Measurements from ENCODE around the gene DMWD.
A peak's percentile ranks its signal among the peaks of the same experiment; 100 is the strongest.

Gene DMWD

DNA sequence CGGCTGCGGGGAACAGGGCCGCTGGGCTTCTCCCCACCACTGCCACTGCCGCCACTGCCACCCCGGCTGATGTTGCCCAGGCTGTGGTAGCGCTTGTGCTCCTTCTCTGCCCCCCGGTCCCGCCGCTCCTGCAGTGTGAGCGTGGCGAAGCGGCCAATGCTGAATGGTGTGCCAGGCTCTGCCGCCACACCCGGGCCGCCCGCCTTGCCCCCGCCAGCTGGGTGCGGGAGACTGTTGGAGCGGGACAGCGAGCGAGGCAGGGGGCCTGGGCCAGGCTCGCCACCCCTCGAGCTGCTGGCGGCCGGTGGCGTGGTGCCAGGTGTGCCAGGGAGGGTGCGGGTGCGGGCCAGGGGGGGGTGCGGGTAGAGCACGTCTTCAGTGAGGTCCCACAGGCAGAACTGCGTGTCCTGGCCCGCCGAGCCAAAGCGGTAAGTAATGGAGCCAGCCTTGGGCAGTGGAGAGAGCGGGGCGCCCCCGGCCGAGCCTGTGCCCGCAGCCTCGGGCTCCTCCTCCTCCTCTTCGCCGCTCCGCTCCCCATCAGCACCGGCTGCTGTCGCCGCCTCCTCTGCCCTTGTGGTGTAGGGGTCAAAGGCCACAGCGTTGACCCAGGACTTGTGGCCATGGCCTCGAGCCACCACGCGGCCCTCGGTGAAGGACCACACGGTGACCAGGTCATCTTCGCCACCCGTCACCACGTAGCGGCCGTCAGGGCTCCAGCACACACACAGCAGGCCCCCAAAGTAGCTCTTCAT is 6.7 kb downstream of the DMWD start:
- DNase-seq = no peak

DNA sequence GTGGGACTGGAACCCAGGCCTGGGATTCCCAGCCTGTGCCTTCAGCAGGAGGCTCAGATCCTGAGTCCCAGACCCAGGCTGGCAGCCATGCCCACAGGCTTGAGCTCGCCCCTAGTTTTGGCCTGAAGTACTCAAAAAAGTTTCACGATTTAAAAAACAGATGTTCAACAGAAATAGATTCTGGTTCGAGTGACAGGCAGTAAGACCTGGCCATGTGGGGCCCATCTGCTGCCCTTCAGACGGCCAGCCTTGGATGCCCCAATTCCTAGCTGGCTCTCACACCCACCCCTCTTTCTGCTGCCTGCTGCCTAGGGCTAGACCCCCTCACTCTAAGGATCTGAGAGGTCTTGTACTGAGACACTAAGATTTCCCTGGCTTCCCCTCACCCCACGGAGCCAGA is 7.5 kb downstream of the DMWD start:
- no peak for DNase-seq

DNA sequence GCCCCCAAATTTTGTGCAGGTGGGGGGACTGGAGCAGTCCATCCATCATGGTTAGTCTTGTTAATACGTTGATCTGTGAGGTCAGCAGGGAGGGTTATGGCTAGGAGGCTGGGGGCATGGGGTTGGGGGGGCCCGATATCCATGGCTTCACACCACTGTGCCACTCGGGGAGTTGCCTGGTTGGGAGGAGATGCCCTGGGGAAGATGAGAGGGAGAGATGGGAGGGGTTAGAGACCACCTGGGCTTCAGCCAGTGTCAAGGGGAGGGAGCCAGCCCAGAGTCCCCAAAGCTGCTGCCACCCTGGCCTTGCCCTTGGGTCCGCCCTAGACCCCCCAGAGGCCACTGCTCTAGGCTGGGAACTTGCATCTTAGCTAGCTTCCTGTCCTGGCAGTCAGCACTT is 8.5 kb downstream of the DMWD start:
- no peak for DNase-seq

DNA sequence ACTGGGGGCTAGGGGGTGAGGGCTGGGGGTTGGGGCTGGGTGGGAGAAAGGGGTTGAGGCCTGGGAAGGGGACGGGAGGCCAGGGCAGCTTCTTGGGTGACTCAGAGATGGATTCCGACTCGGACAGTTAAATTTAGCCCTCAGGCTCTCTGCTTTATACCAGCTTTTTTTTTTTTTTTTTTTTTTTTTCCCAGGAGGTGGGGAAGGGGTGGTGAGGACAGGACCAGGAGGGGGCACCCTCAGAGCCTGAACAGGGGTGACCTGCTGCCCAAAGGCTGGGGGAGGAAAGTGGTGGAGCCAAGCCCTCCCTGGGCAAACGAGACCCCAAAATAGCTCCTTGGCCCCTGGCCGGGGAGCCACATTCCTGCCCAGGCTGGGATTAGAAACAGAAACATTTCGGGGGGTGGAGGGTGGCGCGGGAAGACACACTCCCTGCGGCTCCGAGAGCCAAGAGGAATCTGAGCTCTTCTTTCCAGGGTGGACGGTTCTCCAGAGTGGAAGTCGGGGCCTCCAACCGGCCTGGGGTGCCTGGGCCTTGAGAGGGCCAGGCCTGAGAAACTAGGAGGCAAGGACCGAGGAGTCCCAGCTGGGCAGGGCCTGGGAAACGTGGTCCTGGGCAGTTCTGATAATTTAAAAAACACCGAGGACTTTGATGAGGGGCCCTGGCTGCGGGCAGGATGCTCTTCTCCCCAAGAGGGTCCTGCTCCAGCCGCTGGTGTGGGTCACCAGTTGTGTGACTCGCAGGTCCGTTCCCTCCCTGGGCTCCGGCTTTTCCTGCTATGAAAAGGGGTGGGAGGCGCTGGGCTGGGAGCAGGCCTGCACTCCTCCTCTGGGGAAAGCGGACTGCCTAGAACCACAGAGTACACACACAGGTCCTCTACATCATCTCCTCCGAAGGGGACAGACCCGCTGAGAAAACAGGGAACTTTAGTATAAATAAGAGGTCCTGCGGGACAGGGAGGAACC is 9.5 kb downstream of the DMWD start:
- no peak for DNase-seq

DNA sequence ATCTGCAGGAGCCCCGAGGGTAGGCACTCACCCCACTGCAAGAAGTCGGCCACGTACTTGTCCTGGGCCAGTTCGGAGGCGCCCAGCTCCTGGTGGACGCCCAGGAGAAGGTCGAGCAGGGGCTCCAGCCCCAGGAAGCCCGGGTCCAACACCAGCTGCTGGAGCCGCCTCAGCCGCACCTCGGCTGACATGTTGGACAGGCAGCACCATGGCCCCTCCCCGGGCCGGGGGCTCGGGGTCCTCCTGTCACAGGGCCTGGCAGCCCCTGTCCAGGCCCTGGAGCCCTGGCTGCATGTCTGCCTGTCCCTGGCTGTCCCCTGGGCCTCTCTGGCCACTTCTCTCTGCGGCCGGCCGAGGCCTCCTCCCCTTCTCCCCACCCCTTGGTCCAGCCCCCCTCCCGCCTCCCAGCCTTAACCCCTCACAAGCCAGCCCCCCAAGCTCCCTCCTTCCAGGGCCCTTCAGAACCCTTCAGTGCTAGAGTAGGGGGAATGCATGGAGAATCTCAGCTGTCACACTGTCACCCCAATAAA is 10.4 kb downstream of the DMWD start, which contains the start of gene DMPK:
Gene DMPK (minus strand): TSS at position 329 of the 530 bp plus-strand sequence. CDS start 138 bp downstream, at position 191.
- DNase-seq = no peak

DNA sequence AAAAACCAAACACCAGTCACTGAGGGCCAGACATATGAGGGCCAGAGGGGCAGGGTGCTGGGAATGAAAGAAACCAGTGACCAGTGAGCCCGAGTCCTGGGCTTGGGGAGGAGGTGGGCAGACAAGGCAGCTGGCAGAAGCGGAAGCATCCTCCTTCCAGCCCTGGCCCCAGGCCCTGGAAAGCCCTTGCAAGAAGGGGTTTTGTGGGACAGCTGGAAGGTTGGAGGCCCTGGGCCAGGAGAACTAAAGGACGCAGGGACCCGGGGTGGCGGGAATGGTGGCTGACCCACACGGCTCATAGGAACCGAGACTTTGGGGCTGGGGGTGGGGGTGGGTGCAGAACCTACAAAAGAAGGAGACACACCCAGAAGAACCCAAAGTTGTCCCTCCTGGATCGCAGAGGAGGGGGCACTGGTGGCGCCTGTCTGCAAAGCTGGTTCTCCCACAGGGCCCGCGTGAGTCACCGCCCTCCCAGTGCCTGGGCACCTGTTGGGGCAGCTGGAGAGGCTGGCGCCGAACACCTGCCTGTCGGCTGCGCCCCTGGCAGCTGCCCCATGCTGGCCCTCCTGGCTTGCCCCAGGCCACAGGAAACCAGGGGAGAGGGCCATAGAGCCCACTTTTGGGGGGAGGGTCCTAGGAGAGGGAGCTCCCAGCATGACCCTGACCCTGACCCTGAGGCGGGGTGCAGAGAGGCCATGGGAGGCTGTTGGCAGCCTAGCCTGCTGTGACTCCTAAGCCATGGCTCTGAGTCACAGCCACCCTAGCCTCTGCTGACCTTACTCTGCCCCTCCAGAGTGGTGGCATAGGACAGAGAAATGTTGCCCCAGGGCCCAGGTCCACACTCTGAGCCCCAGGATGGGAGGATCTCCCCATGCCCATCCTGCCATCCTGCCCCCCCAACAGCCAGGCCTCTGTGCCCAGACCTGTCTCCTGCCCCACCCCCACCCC is 11.2 kb downstream of the DMWD start:
- DNase-seq = no peak

DNA sequence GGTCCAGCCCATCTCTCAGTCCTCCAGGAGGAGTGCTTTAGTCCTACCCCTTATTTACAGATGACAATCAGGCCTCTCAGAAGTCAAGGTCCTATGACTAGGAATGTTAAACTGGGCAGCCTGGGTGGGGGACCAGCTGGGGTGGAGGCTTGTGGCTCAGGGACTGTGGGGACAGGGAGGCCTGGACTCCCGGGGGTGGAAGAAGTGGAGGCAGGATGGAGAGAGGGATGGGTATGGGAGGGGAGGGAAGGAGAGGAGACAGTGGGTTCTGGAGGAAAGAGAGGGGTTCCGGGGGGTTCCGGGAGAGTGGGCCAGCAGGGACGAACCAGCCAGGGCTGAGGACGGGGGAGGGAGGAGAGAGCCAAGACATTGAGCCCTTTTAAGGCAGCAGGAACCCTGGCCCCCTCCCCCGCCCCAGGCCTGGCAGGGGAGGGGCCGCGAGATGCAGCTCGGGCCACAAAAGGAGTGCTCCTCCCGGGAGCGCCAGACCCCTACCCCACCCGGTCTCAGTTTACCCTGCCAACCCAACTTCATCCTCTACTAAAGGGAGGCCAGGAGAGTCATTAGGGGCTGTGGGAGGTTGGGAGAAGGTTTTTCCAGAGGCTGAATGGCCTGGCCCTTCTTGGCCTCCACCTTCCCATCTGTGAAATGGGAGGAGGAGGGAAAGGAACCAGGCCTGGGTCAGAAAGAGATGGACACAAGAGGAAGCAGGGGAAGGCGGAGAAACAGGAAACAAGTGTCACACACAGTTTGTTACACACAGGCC is 12.0 kb downstream of the DMWD start:
- no peak for DNase-seq

DNA sequence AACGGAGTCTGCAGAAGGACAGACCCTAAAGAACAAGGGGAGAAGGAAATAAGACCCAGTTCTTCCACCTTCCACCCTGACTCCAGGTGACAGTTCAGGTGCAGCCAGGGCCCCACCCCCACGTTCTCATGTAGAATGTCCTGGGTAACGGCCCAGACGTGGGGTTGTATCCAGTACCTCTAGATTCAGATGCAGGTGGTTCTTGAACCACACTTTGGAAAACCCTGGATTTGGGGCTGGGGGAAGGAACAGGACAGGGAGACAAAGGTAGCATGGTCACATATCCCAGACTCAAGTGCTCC is 12.5 kb downstream of the DMWD start:
- DNase-seq = no peak

DNA sequence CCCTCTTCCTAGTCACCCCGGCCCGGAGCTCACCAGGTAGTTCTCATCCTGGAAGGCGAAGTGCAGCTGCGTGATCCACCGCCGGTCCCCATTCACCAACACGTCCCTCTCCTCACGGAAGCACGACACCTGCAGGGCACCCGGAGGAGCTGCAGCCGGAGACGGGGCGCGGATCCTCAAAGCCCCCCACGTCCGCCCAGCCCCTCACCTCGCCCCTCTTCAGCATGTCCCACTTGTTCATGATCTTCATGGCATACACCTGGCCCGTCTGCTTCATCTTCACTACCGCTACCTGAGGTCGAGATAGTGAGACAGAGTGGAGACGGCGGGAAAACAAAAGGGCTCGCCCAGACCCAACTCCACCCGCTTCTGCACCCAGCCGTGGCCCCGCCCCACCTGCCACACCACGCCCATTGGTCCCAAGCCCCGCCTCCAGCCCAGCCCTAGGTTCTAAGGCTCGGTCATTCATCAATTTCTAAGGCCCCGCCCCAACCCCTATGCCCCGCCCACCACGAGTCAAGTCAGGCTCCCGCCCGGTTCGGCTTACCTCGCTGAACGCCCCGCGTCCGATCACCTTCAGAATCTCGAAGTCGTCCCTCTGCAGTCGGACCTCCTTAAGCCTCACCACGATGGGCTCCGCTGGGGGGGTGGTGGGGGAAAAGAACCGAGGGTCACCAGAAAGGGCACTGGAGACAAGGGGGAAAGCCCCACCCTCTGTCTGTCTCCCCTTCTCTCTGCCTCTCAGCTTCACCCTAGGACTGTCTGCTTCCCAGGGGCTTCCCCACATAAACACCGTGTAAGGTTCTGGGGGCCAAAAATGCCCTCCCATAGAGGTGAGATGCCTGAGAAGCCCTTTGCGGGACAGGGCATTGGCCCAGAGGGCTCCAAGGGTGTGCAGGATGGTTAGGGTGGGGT is 13.2 kb downstream of the DMWD start:
- peak; percentile 95 for DNase-seq

DNA sequence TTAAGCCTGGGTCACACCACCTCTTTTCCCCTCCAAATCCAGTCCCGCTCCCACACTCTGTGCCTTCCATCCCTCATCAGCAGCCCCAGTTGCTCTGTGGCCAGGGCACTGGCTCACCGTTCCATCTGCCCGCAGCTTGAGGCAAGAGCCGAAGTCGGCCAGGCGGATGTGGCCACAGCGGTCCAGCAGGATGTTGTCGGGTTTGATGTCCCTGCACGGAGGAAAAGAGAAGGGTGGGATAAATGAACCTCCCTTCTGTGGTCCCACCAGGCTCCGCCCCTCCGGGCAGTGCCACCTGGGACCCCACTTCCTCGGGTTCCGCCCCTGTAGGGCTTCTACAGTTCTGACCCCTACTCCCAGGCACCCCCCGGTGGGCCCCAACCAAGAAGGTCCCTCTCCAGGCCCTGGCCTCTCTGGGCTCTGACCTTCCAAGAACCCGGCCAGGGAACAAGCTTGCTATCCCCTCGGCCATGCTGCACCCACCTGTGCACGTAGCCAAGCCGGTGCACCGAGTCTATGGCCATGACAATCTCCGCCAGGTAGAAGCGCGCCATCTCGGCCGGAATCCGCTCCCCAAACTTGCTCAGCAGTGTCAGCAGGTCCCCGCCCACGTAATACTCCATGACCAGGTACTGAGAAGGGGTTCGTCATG is 14.5 kb downstream of the DMWD start:
- DNase-seq = no peak

DNA sequence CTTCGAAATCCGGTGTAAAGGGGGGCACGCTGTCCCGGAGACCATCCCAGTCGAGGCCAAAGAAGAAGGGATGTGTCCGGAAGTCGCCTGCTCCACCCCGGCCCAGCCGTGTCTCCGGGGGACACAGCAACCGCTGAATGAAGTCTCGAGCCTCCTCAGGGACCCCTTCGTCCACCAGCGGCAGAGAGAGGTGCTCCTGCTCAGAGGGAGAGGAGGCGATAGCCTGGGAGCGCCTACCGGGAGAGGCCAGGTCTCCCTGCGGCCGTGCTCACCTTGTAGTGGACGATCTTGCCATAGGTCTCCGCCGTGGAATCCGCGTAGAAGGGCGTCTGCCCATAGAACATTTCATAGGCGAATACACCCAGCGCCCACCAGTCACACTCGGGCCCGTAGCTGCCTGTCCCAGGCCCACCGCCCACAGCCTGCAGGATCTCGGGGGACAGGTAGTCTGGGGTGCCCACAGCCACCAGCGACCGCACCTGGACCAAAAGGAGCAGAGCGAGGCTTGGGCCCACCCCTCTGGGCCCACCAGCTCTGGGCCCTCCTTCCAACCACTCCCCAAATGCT is 15.2 kb downstream of the DMWD start:
- DNase-seq = no peak

DNA sequence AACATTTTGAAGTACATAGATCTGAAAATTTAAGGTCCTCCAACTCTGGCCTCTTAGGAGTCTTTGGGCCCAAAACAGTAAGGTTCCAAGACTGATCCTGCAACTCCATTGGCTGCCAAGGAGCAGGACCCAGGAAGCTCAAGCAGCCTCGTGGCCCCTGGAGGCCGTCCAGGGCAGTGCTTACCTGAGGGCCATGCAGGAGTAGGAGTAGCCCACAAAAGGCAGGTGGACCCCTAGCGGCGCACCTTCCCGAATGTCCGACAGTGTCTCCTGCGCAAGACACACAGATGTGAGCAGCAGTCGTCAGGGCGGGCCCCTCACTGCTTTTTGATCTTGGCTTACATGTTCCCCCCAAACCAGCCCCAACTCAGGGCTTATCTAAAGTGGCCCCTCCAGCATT is 17.9 kb downstream of the DMWD start:
- DNase-seq = no peak

DNA sequence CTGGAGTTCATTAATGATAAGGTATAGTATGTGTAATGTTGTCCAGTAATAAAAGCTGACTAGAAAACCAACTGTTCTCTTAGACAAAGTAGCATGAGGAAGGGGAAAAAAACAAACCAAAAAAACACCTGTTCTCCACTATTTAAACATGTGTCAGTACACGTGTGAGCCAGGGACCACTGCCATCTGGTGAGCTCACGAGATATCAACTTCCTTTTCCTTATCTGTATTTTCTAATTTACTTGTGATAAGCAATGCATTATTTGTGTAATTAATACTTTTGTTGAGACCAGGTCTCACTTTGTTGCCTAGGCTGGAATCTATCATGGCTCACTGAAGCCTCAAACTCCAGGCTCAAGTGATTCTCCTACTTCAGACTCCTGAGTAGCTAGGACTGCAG is 19.3 kb downstream of the DMWD start:
- DNase-seq = no peak

DNA sequence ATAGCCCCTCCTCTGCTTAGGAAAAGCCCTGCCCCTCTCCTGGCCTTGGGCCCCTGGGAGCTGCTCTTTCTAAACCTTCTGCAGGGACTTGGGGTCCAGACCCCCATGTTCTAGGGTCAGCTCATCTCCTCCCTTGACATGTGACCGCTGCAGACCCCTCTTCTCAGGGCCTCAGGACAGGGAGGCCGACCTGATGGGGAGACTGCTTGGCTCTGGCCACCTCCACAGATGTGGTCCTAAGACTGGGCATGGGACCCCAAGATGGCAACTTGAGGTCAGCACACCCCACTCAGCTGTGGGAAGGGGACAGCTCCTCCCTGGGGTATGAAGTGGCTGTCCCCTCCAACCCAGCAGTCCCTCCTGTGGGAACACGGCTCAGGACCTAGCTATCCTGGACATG is 19.7 kb downstream of the DMWD start:
- DNase-seq = no peak

DNA sequence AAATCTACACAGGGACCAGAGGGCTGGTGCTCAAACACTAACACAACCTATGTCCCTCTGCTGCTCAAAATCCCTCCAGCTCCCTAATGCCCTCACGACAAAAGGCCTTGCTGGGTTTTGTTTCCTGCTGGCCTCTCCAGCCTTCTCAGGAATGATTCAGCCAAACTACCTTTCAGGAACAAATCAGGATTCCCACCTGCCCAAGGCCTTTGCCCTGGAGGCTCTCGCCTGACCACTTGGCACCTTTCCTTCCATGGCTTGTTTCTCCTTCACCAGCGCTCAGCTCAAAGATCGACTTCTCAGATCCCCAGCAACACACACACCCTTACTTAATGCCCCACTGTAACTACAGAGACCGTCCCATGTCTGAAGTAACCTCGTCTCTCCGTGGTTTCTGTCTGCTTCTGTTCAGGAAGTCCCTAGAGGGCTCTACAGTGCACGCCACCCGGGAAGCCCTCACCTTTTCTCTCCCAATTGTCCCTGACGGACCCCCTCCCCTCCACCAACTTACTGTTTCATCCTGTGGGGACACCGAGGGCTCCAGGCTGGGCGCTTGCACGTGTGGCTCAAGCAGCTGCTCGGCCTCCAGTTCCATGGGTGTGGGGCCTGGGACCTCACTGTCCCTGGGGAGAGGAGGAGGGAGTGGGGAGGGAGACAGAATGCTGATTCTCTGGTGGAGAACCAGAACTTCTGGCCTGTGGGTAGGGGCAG is 20.4 kb downstream of the DMWD start:
- no peak for DNase-seq

DNA sequence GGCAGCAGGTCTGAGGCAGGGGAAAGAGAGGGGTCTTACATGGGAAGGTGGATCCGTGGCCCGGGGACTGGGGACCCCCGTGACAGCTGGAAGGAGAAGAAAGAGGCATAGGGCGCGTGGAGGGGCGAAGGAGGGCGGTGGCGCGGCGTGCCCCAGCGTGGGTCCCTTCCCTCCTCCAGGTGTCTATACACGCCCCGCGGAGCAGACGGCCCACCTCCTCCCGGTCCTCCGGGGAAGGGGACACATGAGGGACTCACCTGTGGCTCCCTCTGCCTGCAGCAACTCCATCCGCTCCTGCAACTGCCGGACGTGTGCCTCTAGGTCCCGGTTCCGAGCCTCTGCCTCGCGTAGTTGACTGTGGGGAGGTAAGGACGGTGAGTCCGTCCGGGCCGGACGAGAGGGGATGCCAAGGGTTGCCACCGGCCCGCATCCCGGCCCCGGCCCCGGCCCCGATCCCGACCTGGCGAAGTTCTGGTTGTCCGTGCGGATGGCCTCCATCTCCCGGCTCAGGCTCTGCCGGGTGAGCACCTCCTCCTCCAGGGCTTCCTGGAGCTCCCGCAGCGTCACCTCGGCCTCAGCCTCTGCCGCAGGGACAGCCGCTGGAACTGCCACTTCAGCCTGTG is 21.2 kb downstream of the DMWD start:
- no peak for DNase-seq

DNA sequence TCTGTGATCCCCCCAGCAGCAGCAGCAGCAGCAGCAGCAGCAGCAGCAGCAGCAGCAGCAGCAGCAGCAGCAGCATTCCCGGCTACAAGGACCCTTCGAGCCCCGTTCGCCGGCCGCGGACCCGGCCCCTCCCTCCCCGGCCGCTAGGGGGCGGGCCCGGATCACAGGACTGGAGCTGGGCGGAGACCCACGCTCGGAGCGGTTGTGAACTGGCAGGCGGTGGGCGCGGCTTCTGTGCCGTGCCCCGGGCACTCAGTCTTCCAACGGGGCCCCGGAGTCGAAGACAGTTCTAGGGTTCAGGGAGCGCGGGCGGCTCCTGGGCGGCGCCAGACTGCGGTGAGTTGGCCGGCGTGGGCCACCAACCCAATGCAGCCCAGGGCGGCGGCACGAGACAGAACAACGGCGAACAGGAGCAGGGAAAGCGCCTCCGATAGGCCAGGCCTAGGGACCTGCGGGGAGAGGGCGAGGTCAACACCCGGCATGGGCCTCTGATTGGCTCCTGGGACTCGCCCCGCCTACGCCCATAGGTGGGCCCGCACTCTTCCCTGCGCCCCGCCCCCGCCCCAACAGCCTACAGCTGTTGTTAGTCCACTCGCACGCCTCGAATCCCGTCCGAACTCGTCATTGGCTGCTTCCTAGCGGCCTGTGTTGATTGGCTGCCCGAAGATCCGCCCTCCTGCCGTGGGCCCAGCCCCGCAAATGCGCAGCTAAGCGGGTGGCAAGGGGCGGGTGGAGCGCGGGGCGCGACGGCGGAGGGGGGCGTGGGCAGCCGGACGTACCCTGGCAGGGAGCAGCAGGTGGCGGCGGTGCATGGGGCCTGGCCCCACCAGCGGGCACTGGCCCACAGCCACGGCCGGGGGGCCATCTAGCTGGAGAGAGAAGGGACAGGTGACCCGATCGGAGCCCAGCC is 22.2 kb downstream of the DMWD start:
- peak; percentile 90 for DNase-seq

DNA sequence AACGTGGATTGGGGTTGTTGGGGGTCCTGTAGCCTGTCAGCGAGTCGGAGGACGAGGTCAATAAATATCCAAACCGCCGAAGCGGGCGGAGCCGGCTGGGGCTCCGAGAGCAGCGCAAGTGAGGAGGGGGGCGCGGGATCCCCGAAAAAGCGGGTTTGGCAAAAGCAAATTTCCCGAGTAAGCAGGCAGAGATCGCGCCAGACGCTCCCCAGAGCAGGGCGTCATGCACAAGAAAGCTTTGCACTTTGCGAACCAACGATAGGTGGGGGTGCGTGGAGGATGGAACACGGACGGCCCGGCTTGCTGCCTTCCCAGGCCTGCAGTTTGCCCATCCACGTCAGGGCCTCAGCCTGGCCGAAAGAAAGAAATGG is 22.8 kb downstream of the DMWD start:
- DNase-seq = peak; percentile 55

Measured in stimulated activated CD4-positive, alpha-beta T cell treated with anti-CD3 and anti-CD28 coated beads, Interleukin-1b, Interleukin-23, amount 100 ng/mL, for 48 hours (primary cell).